HCT116 (cell line): Measurements from ENCODE around the gene PIK3CB.

Experiments used
- ATF3 ChIP-seq: IDR thresholded peaks from 2 replicates; pipeline ENCODE4 v1.6.1; 2012
- CTCF ChIP-seq, 3 experiments: fragments of 200-600 bp in 1 of 3; sonication (generic) in 1 of 3; IDR thresholded peaks in 2 of 3; conservative IDR thresholded peaks in 1 of 3; 2 replicates each; pipeline ENCODE4 v1.5.1; 2012 to 2017; ENCODE audit warnings: low read depth in 2 of 3, low read length in 2 of 3, antibody characterized with exemption in 1 of 3, borderline replicate concordance in 1 of 3, control low read depth in 1 of 3, mild to moderate bottlenecking in 1 of 3, mixed read lengths in 1 of 3, mixed run types in 1 of 3, moderate library complexity in 1 of 3; ENCODE audit not compliant: insufficient read depth in 1 of 3
- EZH2 ChIP-seq: fragments of 200-600 bp; sonication (generic); IDR thresholded peaks from 2 replicates; pipeline ENCODE4 v1.6.1; 2017; ENCODE audit warnings: antibody characterized with exemption, mixed run types
- EZH2phosphoT487 ChIP-seq: fragments of 200-600 bp; IDR thresholded peaks from 2 replicates; pipeline ENCODE4 v1.6.1; 2018; ENCODE audit warnings: antibody characterized with exemption, borderline replicate concordance
- MAX ChIP-seq: IDR thresholded peaks from 2 replicates; pipeline ENCODE4 v1.6.1; 2012
- POLR2A ChIP-seq: IDR thresholded peaks from 2 replicates; pipeline ENCODE4 v1.7.0; 2011; ENCODE audit warnings: borderline replicate concordance; ENCODE audit not compliant: insufficient read depth, insufficient read length; ENCODE audit errors: extremely low read depth
- RAD21 ChIP-seq: IDR thresholded peaks from 2 replicates; pipeline ENCODE4 v1.6.1; 2012; ENCODE audit warnings: low read depth, mild to moderate bottlenecking
- REST ChIP-seq: IDR thresholded peaks from 2 replicates; pipeline ENCODE4 v1.6.1; 2012; ENCODE audit warnings: low read depth
- SRF ChIP-seq: IDR thresholded peaks from 2 replicates; pipeline ENCODE4 v1.6.1; 2012; ENCODE audit warnings: low read depth
- TCF7L2 ChIP-seq: IDR thresholded peaks from 2 replicates; pipeline ENCODE4 v1.7.0; 2011; ENCODE audit warnings: borderline replicate concordance, inconsistent platforms; ENCODE audit not compliant: insufficient read depth, insufficient read length; ENCODE audit errors: extremely low read depth
- ZBTB33 ChIP-seq: IDR thresholded peaks from 2 replicates; pipeline ENCODE4 v1.6.1; 2011; ENCODE audit warnings: mild to moderate bottlenecking, low read length, moderate library complexity; ENCODE audit not compliant: insufficient replicate concordance; ENCODE audit errors: extremely low read depth
- ZFX ChIP-seq: fragments of 450-650 bp; IDR thresholded peaks from 2 replicates; pipeline ENCODE4 v1.6.1; 2017
- ZNF274 ChIP-seq: fragments of 200-500 bp; sonication (Bioruptor generic); IDR thresholded peaks from 2 replicates; pipeline ENCODE4 v1.6.1; 2014; ENCODE audit warnings: mild to moderate bottlenecking, low read depth, low read length, inconsistent platforms

GRCh38 chr3:138624518-138624917 lies 210.2 kb downstream of the PIK3CB start:
- no peak for TF ChIP-seq EZH2
- no peak for TF ChIP-seq MAX
- TF ChIP-seq ZFX, result no peak
- TF ChIP-seq CTCF (IDR thresholded peaks at IDR 0.05 in 2 of 3, conservative IDR thresholded peaks at IDR 0.05 in 1 of 3; ENCODE audit: borderline replicate concordance in 1 of 3, insufficient read depth in 1 of 3, low read depth in 2 of 3, low read length in 2 of 3), result no peak
- TF ChIP-seq POLR2A, result no peak
- TF ChIP-seq EZH2phosphoT487, result no peak
- TF ChIP-seq ZNF274, result no peak
- TF ChIP-seq TCF7L2, result no peak
- TF ChIP-seq RAD21, result no peak
- no peak for TF ChIP-seq SRF
- TF ChIP-seq ZBTB33, result no peak
- TF ChIP-seq ATF3, result no peak
- TF ChIP-seq REST, result no peak
